Measurements from ENCODE around the gene TTC39A. TPM values are rescaled to one million over a fixed set of nuclear protein-coding genes. Genes with fewer than 3 reads are reported as not detected.

The TTC39A gene
- total RNA-seq, 1 experiment from 2014 or later, result 8.3 TPM

DNA sequence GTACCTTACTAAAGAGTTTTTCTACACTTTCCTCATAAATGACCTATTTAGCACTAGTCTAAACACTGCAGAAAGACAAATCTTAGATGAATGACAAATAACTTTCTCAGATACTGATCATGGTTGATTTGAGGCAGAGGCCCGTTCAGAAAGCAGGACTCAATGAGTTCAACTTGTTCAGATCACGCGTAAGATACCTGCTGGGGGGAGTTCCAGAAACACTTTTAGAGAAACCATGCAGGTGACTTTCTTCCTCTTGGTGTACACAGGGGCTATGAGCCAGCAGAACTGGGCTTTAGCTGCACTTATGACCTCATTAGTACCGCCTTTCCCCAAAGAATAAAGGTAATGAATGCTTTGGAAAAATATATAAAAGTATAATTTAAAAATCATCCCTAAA, 38.8 kb upstream of the TTC39A start:
- in situ Hi-C loops (cut with HindIII; ENCODE audit: low pct_unique_long_range_greater_than_20kb, low sequenced_read_pairs), result no loop called here
- no peaks in the 10 kb centered on the region for H3K9me3 ChIP-seq (ENCODE audit: control insufficient read depth, insufficient read depth, low read depth, low read length)
- no peak overlapping the region for H3K27ac ChIP-seq (ENCODE audit: low read length)
- intact Hi-C loops (cut with micrococcal nuclease; ENCODE audit: unreplicated experiment), result no loop called here
- no TSS peak for BruUV-seq (replicated peaks)
- ChIA-PET POLR2A (no interaction called here), CTCF (no interaction called here)
- DNase-seq (ENCODE audit: low read depth, low spot score) (no peak), ATAC-seq (no peak)
- no peaks in the 10 kb centered on the region for H3K4me1 ChIP-seq (ENCODE audit: control insufficient read depth, insufficient read depth, low read length)
- TF ChIP-seq TCF7L2 (IDR thresholded peaks at IDR 0.05; ENCODE audit: low read depth, low read length) (no peak), REST (IDR thresholded peaks at IDR 0.05; ENCODE audit: insufficient read depth in 1 of 2, low read depth in 2 of 2, low read length in 1 of 2) (no peak), POLR2AphosphoS5 (IDR thresholded peaks at IDR 0.05; ENCODE audit: low read depth, low read length) (no peak), SIN3A (IDR thresholded peaks at IDR 0.05; ENCODE audit: borderline replicate concordance, insufficient read depth, low read depth, low read length) (no peak)
- TF ChIP-seq, protein P1, sequence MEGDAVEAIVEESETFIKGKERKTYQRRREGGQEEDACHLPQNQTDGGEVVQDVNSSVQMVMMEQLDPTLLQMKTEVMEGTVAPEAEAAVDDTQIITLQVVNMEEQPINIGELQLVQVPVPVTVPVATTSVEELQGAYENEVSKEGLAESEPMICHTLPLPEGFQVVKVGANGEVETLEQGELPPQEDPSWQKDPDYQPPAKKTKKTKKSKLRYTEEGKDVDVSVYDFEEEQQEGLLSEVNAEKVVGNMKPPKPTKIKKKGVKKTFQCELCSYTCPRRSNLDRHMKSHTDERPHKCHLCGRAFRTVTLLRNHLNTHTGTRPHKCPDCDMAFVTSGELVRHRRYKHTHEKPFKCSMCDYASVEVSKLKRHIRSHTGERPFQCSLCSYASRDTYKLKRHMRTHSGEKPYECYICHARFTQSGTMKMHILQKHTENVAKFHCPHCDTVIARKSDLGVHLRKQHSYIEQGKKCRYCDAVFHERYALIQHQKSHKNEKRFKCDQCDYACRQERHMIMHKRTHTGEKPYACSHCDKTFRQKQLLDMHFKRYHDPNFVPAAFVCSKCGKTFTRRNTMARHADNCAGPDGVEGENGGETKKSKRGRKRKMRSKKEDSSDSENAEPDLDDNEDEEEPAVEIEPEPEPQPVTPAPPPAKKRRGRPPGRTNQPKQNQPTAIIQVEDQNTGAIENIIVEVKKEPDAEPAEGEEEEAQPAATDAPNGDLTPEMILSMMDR (IDR thresholded peaks at IDR 0.05), result no peak
- no peaks in the 10 kb centered on the region for H3K36me3 ChIP-seq (ENCODE audit: control insufficient read depth, insufficient read depth, low read length)
- H3K27me3 ChIP-seq (ENCODE audit: control insufficient read depth, insufficient read depth, low read length), result no peaks in the 10 kb centered on the region
- no peak overlapping the region for H3K4me3 ChIP-seq (ENCODE audit: low read depth in 2 of 2, low read length in 2 of 2)

- ChIA-PET POLR2A (no interaction called here), CTCF (no interaction called here)
- no peak overlapping the region for H3K4me3 ChIP-seq (ENCODE audit: low read depth in 2 of 2, low read length in 2 of 2)
- TF ChIP-seq, protein P1 (IDR thresholded peaks at IDR 0.05), result no peak
- H3K27me3 ChIP-seq (ENCODE audit: control insufficient read depth, insufficient read depth, low read length), result no peaks in the 10 kb centered on the region
- H3K9me3 ChIP-seq (ENCODE audit: control insufficient read depth, insufficient read depth, low read depth, low read length), result no peaks in the 10 kb centered on the region
- DNase-seq (ENCODE audit: low read depth, low spot score), result no peak
- no peak for ATAC-seq
- H3K27ac ChIP-seq (ENCODE audit: low read length), result no peak overlapping the region
- no peaks in the 10 kb centered on the region for H3K4me1 ChIP-seq (ENCODE audit: control insufficient read depth, insufficient read depth, low read length)
- H3K36me3 ChIP-seq (ENCODE audit: control insufficient read depth, insufficient read depth, low read length), result 0 out of 2 replicates have a peak, but pooled peaks cover 2% of the 10 kb centered on the region
- intact Hi-C loops (cut with micrococcal nuclease; ENCODE audit: unreplicated experiment), result no loop called here
- in situ Hi-C loops (cut with HindIII; ENCODE audit: low pct_unique_long_range_greater_than_20kb, low sequenced_read_pairs), result no loop called here
- BruUV-seq (replicated peaks), result no TSS peak
Observed at GRCh38 chr1:51365774-51366173, 35.4 kb upstream of the TTC39A start.

DNA sequence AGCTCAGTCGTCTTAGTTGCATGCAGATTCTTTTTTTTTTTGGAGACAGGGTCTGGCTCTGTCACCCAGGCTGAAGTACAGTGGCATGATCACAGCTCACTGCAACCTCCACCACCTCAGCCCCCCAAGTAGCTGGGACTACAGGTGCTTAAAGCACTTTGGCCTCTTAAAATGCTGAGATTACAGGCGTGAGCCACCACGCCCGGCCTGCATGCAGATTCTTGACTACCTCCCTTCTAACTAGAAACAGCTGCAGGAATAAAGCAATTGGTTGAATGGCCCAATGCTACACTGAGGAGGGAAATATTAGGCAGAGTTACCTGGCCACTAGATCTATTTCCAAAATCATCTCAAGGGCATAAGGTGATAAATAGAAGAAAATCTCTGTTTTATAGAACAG, 29.5 kb upstream of the TTC39A start:
- BruUV-seq (replicated peaks), result no TSS peak
- intact Hi-C loops (cut with micrococcal nuclease; ENCODE audit: unreplicated experiment), result no loop called here
- Histone ChIP-seq H3K4me1 (ENCODE audit: control insufficient read depth, insufficient read depth, low read length) (no peaks in the 10 kb centered on the region), H3K4me3 (ENCODE audit: low read depth in 2 of 2, low read length in 2 of 2) (no peak overlapping the region), H3K36me3 (ENCODE audit: control insufficient read depth, insufficient read depth, low read length) (0 out of 2 replicates have a peak, but pooled peaks cover 2% of the 10 kb centered on the region), H3K9me3 (ENCODE audit: control insufficient read depth, insufficient read depth, low read depth, low read length) (no peaks in the 10 kb centered on the region), H3K27ac (ENCODE audit: low read length) (no peak overlapping the region), H3K27me3 (ENCODE audit: control insufficient read depth, insufficient read depth, low read length) (no peaks in the 10 kb centered on the region)
- in situ Hi-C loops (cut with HindIII; ENCODE audit: low pct_unique_long_range_greater_than_20kb, low sequenced_read_pairs), result no loop called here
- DNase-seq (ENCODE audit: low read depth, low spot score) (no peak), ATAC-seq (no peak)
- TF ChIP-seq SIN3A (IDR thresholded peaks at IDR 0.05; ENCODE audit: borderline replicate concordance, insufficient read depth, low read depth, low read length) (no peak), POLR2AphosphoS5 (IDR thresholded peaks at IDR 0.05; ENCODE audit: low read depth, low read length) (no peak)
- TF ChIP-seq, protein P1 (IDR thresholded peaks at IDR 0.05), result no peak
- ChIA-PET POLR2A (no interaction called here), CTCF (interaction anchor here (0.7 kb wide), 1 partner anchor 13 kb away, joined by 4 read pairs; no protein-coding TSS in a partner anchor)

Measured in Panc1 (cell line).